HL-60 (cell line): ENCODE data around the gene CFAP68.
A peak's percentile ranks its signal among the peaks of the same experiment; 100 is the strongest.

ENCODE experiments used
- DNase-seq, 2 experiments: peaks; one replicate each; pipeline ENCODE4 v3.0.0-alpha.2; 2010 to 2020; ENCODE audit warnings: low read depth in 1 of 2, low spot score in 1 of 2
- H3K27ac ChIP-seq: fragments of 250-450 bp; sonication (Bioruptor Pico); replicated peaks from 2 replicates; pipeline ENCODE4 v1.5.1; 2020; ENCODE audit warnings: mild to moderate bottlenecking, moderate library complexity
- H3K27me3 ChIP-seq: fragments of 250-450 bp; sonication (Bioruptor Pico); 2 replicates; pipeline ENCODE4 v1.5.1; 2021; ENCODE audit warnings: mild to moderate bottlenecking, moderate library complexity; ENCODE audit not compliant: insufficient read depth, poor library complexity, severe bottlenecking
- H3K4me3 ChIP-seq: replicated peaks from 2 replicates; pipeline ENCODE4 v1.5.1; 2011; ENCODE audit warnings: mild to moderate bottlenecking, control low read depth, low read length; ENCODE audit not compliant: insufficient read depth
- CTCF ChIP-seq: IDR thresholded peaks from one replicate; pipeline ENCODE4 v1.5.1; 2011; ENCODE audit warnings: low read length, control low read depth, inconsistent platforms; ENCODE audit not compliant: insufficient read depth
- GABPA ChIP-seq: IDR thresholded peaks from 2 replicates; pipeline ENCODE4 v1.6.1; 2012; ENCODE audit warnings: low read depth
- POLR2AphosphoS5 ChIP-seq: IDR thresholded peaks from 2 replicates; pipeline ENCODE4 v1.6.1; 2012; ENCODE audit warnings: low read depth
- REST ChIP-seq: IDR thresholded peaks from 2 replicates; pipeline ENCODE4 v1.6.1; 2012; ENCODE audit warnings: low read depth; ENCODE audit not compliant: insufficient replicate concordance
- SPI1 ChIP-seq: IDR thresholded peaks from 2 replicates; pipeline ENCODE4 v1.6.1; 2012; ENCODE audit warnings: low read depth, mild to moderate bottlenecking, borderline replicate concordance

Gene CFAP68

GRCh38 chr11:111860257-111860656, 19.1 kb upstream of the CFAP68 start:
- Histone ChIP-seq H3K27ac (no peak overlapping the region), H3K4me3 (no peak overlapping the region), H3K27me3 (no peaks in the 10 kb centered on the region)
- no peak for DNase-seq
- TF ChIP-seq REST, result no peak
- TF ChIP-seq SPI1, result no peak
- TF ChIP-seq GABPA, result no peak
- TF ChIP-seq CTCF, result no peak
- TF ChIP-seq POLR2AphosphoS5, result no peak

DNA sequence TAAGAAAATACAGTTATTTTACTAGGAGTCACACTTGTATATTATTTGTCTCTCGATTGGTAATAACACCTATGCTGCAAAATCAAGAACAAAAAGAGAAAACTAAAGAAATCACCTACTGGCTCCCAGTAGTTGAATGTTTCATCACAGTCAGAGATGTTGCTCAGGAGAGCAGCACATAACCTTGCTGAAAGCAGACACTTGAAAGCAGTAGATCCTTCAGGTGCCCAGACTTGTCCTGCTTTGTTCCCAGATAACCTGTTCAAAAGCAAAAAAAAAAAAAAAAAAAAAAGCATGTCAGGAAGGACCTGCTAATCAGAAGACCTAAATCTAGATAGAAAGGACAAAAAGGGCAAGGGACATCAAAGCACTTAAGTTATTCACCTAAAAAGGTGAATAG, 9.2 kb upstream of the CFAP68 start:
- Histone ChIP-seq H3K27ac (no peak overlapping the region), H3K27me3 (no peaks in the 10 kb centered on the region), H3K4me3 (no peak overlapping the region)
- TF ChIP-seq CTCF (no peak), SPI1 (no peak)
- no peak for DNase-seq

DNA sequence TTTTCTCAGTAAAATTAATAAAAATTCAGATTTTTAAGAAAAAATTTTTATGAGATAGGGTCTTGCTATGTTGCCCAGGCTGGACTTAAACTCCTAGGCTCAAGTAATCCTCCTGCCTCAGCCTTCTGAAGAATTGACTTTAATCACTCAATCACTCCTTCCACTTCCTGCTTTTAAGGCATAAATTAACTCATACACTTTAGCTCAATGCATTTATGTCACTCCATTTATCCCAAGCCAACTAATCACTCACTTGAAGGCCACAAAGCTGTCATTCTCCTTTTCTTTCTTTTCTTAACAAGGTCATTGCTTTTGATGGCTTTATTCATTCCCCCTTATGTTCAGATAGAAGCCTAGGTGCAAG, 8.8 kb upstream of the CFAP68 start:
- no peak for DNase-seq
- Histone ChIP-seq H3K4me3 (peak overlapping the region; percentile 68), H3K27ac (peak overlapping the region; percentile 68), H3K27me3 (no peaks in the 10 kb centered on the region)
- peak; percentile 68; the same call in 1 of the 2 replicates for TF ChIP-seq SPI1
- TF ChIP-seq GABPA, result no peak

DNA sequence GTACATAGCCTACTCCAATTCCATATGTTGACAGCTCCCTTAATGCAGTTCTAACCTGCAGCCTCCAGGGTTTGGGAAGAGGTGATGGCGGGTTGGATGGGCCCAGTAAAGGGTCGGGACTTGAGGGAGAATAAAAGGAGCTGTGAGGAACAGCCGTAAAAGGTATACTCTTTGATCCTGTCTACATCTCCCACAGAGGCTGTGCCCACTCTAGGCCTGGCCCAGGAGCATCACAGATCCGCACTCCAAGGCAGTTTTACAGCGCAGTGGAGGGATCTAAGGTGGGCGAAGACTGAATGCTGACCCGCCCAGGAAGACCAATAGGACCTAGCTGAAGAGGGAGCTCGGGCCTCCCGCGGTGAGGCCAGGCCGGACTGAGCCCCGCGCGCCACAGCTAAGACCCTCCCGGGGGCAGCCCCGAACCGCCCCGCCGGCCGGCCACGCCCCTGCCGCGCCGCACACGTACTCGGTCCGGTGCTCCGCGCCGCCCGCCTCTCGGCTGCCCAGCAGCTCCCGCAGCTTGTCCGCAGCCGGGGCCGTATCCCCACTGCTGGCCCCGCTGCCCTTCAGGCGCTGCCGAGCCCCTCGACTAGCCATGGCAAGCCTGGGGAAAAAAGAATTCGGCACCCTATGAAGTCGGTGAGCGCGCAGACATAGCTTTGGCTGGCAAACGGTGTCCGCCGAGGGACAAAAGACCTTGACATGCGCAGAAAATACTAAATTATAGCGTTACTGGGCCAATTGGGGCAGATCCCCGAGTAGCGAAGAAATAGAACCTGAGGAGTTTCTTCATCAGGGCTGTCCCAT, 8.3 kb upstream of the CFAP68 start, which contains the start of gene ALG9:
Gene ALG9, minus strand, starts transcription at position 696 of the 807 bp plus-strand sequence. Its CDS starts 99 bp downstream, at position 597.
- DNase-seq, result peak; percentile 51 to 81
- H3K4me3 ChIP-seq, result peak within 1 kb of the TSS; percentile 68
- TF ChIP-seq SPI1, result no peak
- TF ChIP-seq GABPA, result no peak
- TF ChIP-seq CTCF, result peak; percentile 2
- peak; percentile 46 for TF ChIP-seq POLR2AphosphoS5
- TF ChIP-seq REST, result no peak
- H3K27ac ChIP-seq, result peak within 1 kb of the TSS; percentile 68
- H3K27me3 ChIP-seq, result no peaks in the 10 kb centered on the region
